Measurements from ENCODE around the gene ITGB7.
"Not testable (repeated sequence)": the region's sequence is repeated elsewhere in the genome, so short reads cannot be mapped to it uniquely, and the experiment has no call there.

ITGB7 gene

GRCh38 chr12:53217051-53217930 lies 10.2 kb upstream of the ITGB7 start:
- DNase-seq = no peak

GRCh38 chr12:53215497-53215896 lies 8.4 kb upstream of the ITGB7 start:
- DNase-seq = no peak

- DNase-seq = no peak
Measured at GRCh38 chr12:53214687-53215455, 7.8 kb upstream of the ITGB7 start.

GRCh38 chr12:53214221-53214620 lies 7.2 kb upstream of the ITGB7 start:
- no peak for DNase-seq

- DNase-seq = peak; percentile 71 to 80 (median 78)
Measured at GRCh38 chr12:53213348-53213747, 6.3 kb upstream of the ITGB7 start.

- DNase-seq = no peak
Measured at GRCh38 chr12:53212931-53213330, 5.9 kb upstream of the ITGB7 start.

GRCh38 chr12:53211476-53212381 lies 4.7 kb upstream of the ITGB7 start:
- no peak for DNase-seq

GRCh38 chr12:53210843-53211242 lies 3.8 kb upstream of the ITGB7 start:
- no peak for DNase-seq

- DNase-seq = no peak
Measured at GRCh38 chr12:53208877-53209463, 1.9 kb upstream of the ITGB7 start.

GRCh38 chr12:53208435-53208834 lies 1.4 kb upstream of the ITGB7 start:
- no peak for DNase-seq

GRCh38 chr12:53205747-53206419 lies 1.2 kb downstream of the ITGB7 start:
- peak in 3 of 4 experiments; percentile 18 to 37 (median 29) for DNase-seq

- no peak for DNase-seq
Measured at GRCh38 chr12:53204351-53204750, 2.7 kb downstream of the ITGB7 start.

GRCh38 chr12:53202316-53202715 lies 4.7 kb downstream of the ITGB7 start:
- not testable (repeated sequence) for DNase-seq

GRCh38 chr12:53201639-53202038 lies 5.4 kb downstream of the ITGB7 start:
- DNase-seq = no peak

- no peak for DNase-seq
Measured at GRCh38 chr12:53201177-53201541, 5.9 kb downstream of the ITGB7 start.

GRCh38 chr12:53200458-53201176 lies 6.4 kb downstream of the ITGB7 start:
- no peak for DNase-seq

- no peak for DNase-seq
Measured at GRCh38 chr12:53200107-53200457, 7.0 kb downstream of the ITGB7 start.

- no peak for DNase-seq
Measured at GRCh38 chr12:53199700-53200099, 7.4 kb downstream of the ITGB7 start.

- no peak for DNase-seq
Measured at GRCh38 chr12:53198486-53199110, 8.5 kb downstream of the ITGB7 start.

GRCh38 chr12:53197011-53197640 lies 9.9 kb downstream of the ITGB7 start:
- no peak for DNase-seq
